Right hindlimb (tissue), 1 donor: Measurements from ENCODE around the gene INHBE.
A peak's percentile ranks its signal among the peaks of the same experiment; 100 is the strongest.

Experiments used
- DNase-seq: peaks from one replicate; pipeline ENCODE4 v3.0.0-alpha.2; 2018

The INHBE gene

GRCh38 chr12:57461917-57462250 is 6.8 kb downstream of the INHBE start:
- no peak for DNase-seq

- peak; percentile 89 for DNase-seq
These were observed 7.3 kb downstream of the INHBE start for GRCh38 chr12:57462251-57462911.

DNA sequence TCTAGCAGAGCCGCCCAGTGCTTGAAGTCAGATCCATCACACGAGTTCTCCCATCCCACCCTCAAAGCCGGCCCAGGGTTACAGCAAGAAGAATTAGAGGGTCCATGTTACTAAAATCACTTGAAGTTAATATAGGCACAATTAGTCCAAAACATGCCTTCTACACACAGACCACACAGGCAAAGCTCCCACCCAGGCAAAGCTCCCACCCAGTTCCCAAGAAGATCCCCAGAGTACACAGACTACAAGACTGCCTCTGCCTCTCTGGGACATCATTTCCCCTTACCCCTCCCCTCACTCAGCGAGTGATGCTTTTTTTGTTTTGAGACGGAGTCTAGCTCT is 7.8 kb downstream of the INHBE start:
- no peak for DNase-seq

DNA sequence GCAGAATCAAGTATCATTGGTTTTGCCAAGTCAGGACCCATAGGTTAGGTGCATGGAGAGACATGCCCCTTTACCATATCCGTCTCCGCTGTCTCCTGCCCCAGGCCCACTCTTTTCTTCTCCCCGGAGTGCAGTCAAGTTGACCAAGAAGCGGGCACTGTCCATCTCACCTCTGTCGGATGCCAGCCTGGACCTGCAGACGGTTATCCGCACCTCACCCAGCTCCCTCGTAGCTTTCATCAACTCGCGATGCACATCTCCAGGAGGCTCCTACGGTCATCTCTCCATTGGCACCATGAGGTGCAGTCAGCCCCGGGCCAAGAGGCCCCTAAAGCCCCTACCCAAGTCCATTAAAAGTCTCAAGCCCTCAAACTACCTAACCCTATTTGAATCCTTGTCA is 9.5 kb downstream of the INHBE start:
- DNase-seq, result no peak

GRCh38 chr12:57465030-57465746 is 10.1 kb downstream of the INHBE start:
- no peak for DNase-seq

GRCh38 chr12:57465747-57466505 is 10.8 kb downstream of the INHBE start:
- DNase-seq, result no peak

DNA sequence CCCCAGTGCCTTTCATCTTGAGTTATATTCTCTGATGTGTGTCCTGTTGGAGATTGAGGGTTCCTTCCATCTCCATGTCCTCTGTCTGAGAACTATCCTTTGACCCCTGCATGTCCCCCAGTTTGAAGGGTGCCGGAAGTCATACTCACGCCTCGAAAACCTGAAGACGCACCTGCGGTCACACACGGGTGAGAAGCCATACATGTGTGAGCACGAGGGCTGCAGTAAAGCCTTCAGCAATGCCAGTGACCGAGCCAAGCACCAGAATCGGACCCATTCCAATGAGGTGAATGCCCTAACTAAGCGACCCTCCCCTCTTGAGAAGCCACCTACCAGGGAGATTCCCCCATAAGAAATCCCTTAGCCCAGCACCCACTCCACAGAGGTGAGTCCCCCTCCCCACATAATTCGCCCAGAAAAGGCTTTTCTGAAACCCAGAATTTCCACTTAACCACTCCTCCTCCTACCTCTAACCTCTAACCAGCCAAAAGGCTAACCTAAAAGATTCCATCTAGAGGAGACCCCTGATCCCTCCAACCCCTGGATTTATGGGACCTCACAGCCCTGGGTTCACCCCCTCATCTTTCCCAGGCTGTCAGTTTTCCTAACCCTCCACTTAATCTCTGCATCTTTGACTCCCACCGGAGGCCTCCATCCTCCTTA is 12.2 kb downstream of the INHBE start:
- DNase-seq, result no peak

DNA sequence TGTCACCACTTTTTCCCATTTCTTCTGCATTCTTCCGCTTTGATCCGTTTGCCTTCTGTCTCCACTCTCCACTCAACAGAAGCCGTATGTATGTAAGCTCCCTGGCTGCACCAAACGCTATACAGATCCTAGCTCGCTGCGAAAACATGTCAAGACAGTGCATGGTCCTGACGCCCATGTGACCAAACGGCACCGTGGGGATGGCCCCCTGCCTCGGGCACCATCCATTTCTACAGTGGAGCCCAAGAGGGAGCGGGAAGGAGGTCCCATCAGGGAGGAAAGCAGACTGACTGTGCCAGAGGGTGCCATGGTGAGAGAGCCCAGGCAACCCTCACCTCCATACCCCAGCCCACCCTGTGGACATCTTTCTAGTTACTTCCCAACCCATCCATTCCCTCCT is 12.8 kb downstream of the INHBE start:
- no peak for DNase-seq

GRCh38 chr12:57469296-57470164 is 14.4 kb downstream of the INHBE start:
- no peak for DNase-seq

- DNase-seq, result no peak
These were observed 15.3 kb downstream of the INHBE start for GRCh38 chr12:57470286-57470969.

GRCh38 chr12:57470970-57471656 is 16.0 kb downstream of the INHBE start:
- DNase-seq, result no peak

GRCh38 chr12:57471661-57472060 is 16.6 kb downstream of the INHBE start:
- no peak for DNase-seq

GRCh38 chr12:57472391-57472790 is 17.3 kb downstream of the INHBE start:
- DNase-seq, result no peak

GRCh38 chr12:57473392-57473791 is 18.3 kb downstream of the INHBE start:
- no peak for DNase-seq

DNA sequence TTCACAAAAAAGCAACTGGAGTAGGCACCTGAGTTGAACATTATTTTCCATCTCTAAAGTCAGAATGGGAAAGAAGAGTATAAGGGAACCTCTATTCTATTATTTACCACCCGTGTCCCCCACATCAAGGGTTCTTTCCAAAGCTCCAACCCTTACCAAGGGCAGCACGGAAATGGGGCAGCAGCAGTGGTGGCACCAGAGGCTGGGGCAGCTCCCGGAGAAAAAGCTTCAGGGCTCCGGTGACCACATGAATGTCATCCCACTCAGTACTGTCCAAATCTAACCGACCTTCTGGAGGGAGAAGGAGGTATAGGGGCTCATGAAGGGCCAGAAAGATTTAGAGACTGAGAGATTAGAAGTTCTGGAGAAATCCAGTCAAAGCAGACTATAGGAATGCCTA is 18.8 kb downstream of the INHBE start:
- no peak for DNase-seq

GRCh38 chr12:57474430-57474829 is 19.3 kb downstream of the INHBE start:
- DNase-seq, result no peak

- no peak for DNase-seq
These were observed 19.8 kb downstream of the INHBE start for GRCh38 chr12:57474862-57475261.

GRCh38 chr12:57475271-57476161 is 20.4 kb downstream of the INHBE start:
- no peak for DNase-seq

GRCh38 chr12:57476162-57476992 is 21.3 kb downstream of the INHBE start:
- no peak for DNase-seq
